A549 (cell line): Measurements from ENCODE around the gene LRP4. TPM values are rescaled to one million over a fixed set of nuclear protein-coding genes. Genes with fewer than 3 reads are reported as not detected.

ENCODE experiments used
- ATAC-seq, 2 experiments: fragments of 200-7000 bp in 1 of 2; fragments of >200 bp in 1 of 2; cut with Nextera tagmentation in 1 of 2; cut with Tn5 transposase in 1 of 2; 3 replicates each; pipeline versions ENCODE4 v1.8.0 to v1.9.1; 2018 to 2020; ENCODE audit warnings: mild to moderate bottlenecking in 1 of 2, moderate library complexity in 1 of 2
- CTCF ChIA-PET: fragments of 300-600 bp; sonication (Branson Sonifier 250); formaldehyde crosslinking; extraction: SDS; loops from one replicate; lab custom pipeline; 2021; ENCODE audit warnings: antibody characterized with exemption, inconsistent platforms; lab: Yijun Ruan, JAX
- POLR2A ChIA-PET: fragments of 350-600 bp; formaldehyde crosslinking; extraction: SDS; loops from one replicate; lab custom pipeline; 2021; ENCODE audit warnings: antibody characterized with exemption, inconsistent platforms; lab: Yijun Ruan, JAX
- DNase-seq, 2 experiments: peaks; one replicate each; pipeline versions ENCODE4 v3.0.0 to v3.0.0-alpha.2; 2011 to 2016; ENCODE audit warnings: low read depth in 1 of 2, low spot score in 1 of 2
- FAIRE-seq: peaks from 2 replicates; lab custom pipeline; 2011; peaks lifted over from hg19 to GRCh38; lab: Jason Lieb, UNC
- H3K27ac ChIP-seq, 2 experiments: fragments of >200 bp; sonication (Bioruptor Twin); formaldehyde crosslinking; 3 replicates each; pipeline ENCODE4 v1.5.1; 2016 to 2017
- H3K4me1 ChIP-seq: fragments of >200 bp; sonication (Bioruptor Twin); formaldehyde crosslinking; 3 replicates; pipeline ENCODE4 v1.6.1; 2016
- H3K4me2 ChIP-seq: fragments of >200 bp; sonication (Bioruptor Twin); formaldehyde crosslinking; 3 replicates; pipeline ENCODE4 v1.6.1; 2016
- H3K4me3 ChIP-seq: fragments of >200 bp; sonication (Bioruptor Twin); formaldehyde crosslinking; 3 replicates; pipeline ENCODE4 v1.5.1; 2016
- H3K9me3 ChIP-seq: fragments of >200 bp; sonication (Bioruptor Twin); formaldehyde crosslinking; 3 replicates; pipeline ENCODE4 v1.6.1; 2016
- CBX2 ChIP-seq: fragments of 200-600 bp; sonication (generic); IDR thresholded peaks from 2 replicates; pipeline ENCODE4 v1.6.1; 2016; ENCODE audit warnings: low read depth, mild to moderate bottlenecking, borderline replicate concordance
- CEBPB ChIP-seq, 2 experiments: fragments of >200 bp in 1 of 2; sonication (Bioruptor Twin) in 1 of 2; formaldehyde crosslinking in 1 of 2; IDR thresholded peaks; 2 replicates each; pipeline ENCODE4 v1.6.1; 2012 to 2016
- CTCF ChIP-seq: fragments of >200 bp; sonication (Bioruptor Twin); formaldehyde crosslinking; IDR thresholded peaks from 3 replicates; pipeline ENCODE4 v1.5.1; 2016
- EHMT2 ChIP-seq: fragments of 200-600 bp; sonication (generic); IDR thresholded peaks from 2 replicates; pipeline ENCODE4 v1.6.1; 2016; ENCODE audit warnings: antibody characterized with exemption, low read depth, mild to moderate bottlenecking, moderate library complexity
- FOSB ChIP-seq: fragments of 250-450 bp; sonication (Bioruptor Pico); IDR thresholded peaks from 2 replicates; pipeline ENCODE4 v1.5.0; 2020; ENCODE audit warnings: mild to moderate bottlenecking, moderate library complexity
- HEYL ChIP-seq: fragments of 250-450 bp; sonication (Bioruptor Pico); IDR thresholded peaks from 2 replicates; pipeline ENCODE4 v1.8.0; 2021; ENCODE audit warnings: mild to moderate bottlenecking, moderate library complexity
- HOXA7 ChIP-seq: fragments of 250-450 bp; sonication (Bioruptor Pico); IDR thresholded peaks from 2 replicates; pipeline ENCODE4 v1.5.0; 2020; ENCODE audit warnings: mild to moderate bottlenecking, moderate library complexity
- HOXB5 ChIP-seq: fragments of 250-450 bp; sonication (Bioruptor Pico); IDR thresholded peaks from 2 replicates; pipeline ENCODE4 v1.5.0; 2020; ENCODE audit warnings: mild to moderate bottlenecking, moderate library complexity
- NR3C1 ChIP-seq: fragments of >200 bp; sonication (Bioruptor Twin); formaldehyde crosslinking; IDR thresholded peaks from 3 replicates; pipeline ENCODE4 v1.6.1; 2017
- POLR2A ChIP-seq: IDR thresholded peaks from 2 replicates; pipeline ENCODE4 v1.6.1; 2012; ENCODE audit warnings: mild to moderate bottlenecking, low read length
- RARB ChIP-seq: fragments of 250-450 bp; sonication (Bioruptor Pico); IDR thresholded peaks from 2 replicates; pipeline ENCODE4 v1.8.0; 2021; ENCODE audit warnings: mild to moderate bottlenecking, moderate library complexity
- SREBF2 ChIP-seq: fragments of 450-650 bp; IDR thresholded peaks from 2 replicates; pipeline ENCODE4 v1.6.1; 2014; ENCODE audit warnings: mild to moderate bottlenecking, moderate library complexity
- ZC3H11A ChIP-seq: fragments of 450-650 bp; IDR thresholded peaks from 2 replicates; pipeline ENCODE4 v1.6.1; 2014; ENCODE audit warnings: antibody characterized with exemption, mild to moderate bottlenecking
- ZFP36 ChIP-seq: fragments of 450-650 bp; IDR thresholded peaks from 2 replicates; pipeline ENCODE4 v1.6.1; 2014; ENCODE audit warnings: borderline replicate concordance; ENCODE audit not compliant: partially characterized antibody
- WGBS: methylation state at CpG from one replicate; pipeline ENCODE4 v1.1.6; 2017; ENCODE audit errors: missing lambda C conversion rate; 5-methylcytosine and 5-hydroxymethylcytosine counted together
- polyA plus RNA-seq, 4 experiments: library from polyadenylated mRNA; depleted of rRNA in 3 of 4; stranded (reverse); fragments of >200 nt; fragmentation: RNase III in 1 of 4; extraction: RNeasy Plus Mini Kit Qiagen cat#74134 plus additional on column Dnase treatment in 1 of 4; gene quantifications; 2 replicates in 3 of 4; 3 replicates in 1 of 4; pipeline ENCODE4 v1.2.3, GENCODE V29; 2011 to 2017
- TF ChIP-seq, protein P1 (sequence below): fragments of >200 bp; sonication (Bioruptor Twin); formaldehyde crosslinking; IDR thresholded peaks from 3 replicates; pipeline ENCODE4 v1.6.1; 2016
- TF ChIP-seq, protein P2 (sequence below): fragments of 450-650 bp; IDR thresholded peaks from 2 replicates; pipeline ENCODE4 v1.6.1; 2014; ENCODE audit warnings: antibody characterized with exemption

LRP4 gene
- polyA plus RNA-seq, 2 of the 4 experiments (the other 2 are of a cell fraction), result 4.0 to 6.4 TPM

DNA sequence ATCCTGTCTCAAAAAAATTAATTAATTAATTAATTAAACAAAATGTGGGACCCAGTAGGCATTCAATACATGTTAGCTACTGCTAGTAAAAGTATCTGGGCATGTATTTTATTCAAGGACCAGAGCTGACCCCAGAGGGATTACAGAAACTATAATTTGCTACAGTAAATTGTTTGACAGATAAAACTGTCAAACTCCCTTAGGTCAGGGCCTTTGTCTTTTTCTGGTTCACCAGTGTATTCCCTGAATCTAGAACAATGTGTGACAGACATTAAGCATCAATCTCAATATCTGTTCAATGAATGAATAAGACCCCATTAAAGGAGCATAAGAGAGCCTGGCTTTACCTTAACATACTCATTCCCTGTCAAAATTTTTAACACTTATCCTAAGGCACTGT, 78.2 kb downstream of the LRP4 start:
- Histone ChIP-seq H3K4me2 (no peak overlapping the region), H3K9me3 (no peaks in the 10 kb centered on the region), H3K27ac (no peak overlapping the region), H3K4me1 (peaks cover 18% of the 10 kb centered on the region; the same call in 2 of the 3 replicates), H3K4me3 (no peak overlapping the region)
- FAIRE-seq (no peak), ATAC-seq (no peak), DNase-seq (no peak)
- ChIA-PET CTCF (interaction anchor here (1.3 kb wide), 1 partner anchor 31 kb away, joined by 3 read pairs; no protein-coding TSS in a partner anchor), POLR2A (no interaction called here)
- TF ChIP-seq FOSB (CRISPR knock-in tag), result no peak

GRCh38 chr11:46838501-46838900, 79.8 kb downstream of the LRP4 start:
- POLR2A ChIA-PET, result no interaction called here
- Histone ChIP-seq H3K4me1 (peaks cover 9% of the 10 kb centered on the region; the same call in 1 of the 3 replicates), H3K4me2 (no peak overlapping the region), H3K9me3 (no peaks in the 10 kb centered on the region), H3K4me3 (no peak overlapping the region), H3K27ac (no peak overlapping the region)
- CTCF ChIA-PET, result no interaction called here
- TF ChIP-seq SREBF2 (no peak), CTCF (no peak), ZFP36 (no peak), POLR2A (no peak), NR3C1 (no peak), FOSB (CRISPR knock-in tag) (no peak), EHMT2 (no peak), HOXA7 (CRISPR knock-in tag) (no peak), RARB (no peak)
- TF ChIP-seq, protein P1, sequence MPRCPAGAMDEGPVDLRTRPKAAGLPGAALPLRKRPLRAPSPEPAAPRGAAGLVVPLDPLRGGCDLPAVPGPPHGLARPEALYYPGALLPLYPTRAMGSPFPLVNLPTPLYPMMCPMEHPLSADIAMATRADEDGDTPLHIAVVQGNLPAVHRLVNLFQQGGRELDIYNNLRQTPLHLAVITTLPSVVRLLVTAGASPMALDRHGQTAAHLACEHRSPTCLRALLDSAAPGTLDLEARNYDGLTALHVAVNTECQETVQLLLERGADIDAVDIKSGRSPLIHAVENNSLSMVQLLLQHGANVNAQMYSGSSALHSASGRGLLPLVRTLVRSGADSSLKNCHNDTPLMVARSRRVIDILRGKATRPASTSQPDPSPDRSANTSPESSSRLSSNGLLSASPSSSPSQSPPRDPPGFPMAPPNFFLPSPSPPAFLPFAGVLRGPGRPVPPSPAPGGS, result no peak
- TF ChIP-seq, protein P2, sequence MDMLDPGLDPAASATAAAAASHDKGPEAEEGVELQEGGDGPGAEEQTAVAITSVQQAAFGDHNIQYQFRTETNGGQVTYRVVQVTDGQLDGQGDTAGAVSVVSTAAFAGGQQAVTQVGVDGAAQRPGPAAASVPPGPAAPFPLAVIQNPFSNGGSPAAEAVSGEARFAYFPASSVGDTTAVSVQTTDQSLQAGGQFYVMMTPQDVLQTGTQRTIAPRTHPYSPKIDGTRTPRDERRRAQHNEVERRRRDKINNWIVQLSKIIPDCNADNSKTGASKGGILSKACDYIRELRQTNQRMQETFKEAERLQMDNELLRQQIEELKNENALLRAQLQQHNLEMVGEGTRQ, result no peak
- ATAC-seq (no peak), FAIRE-seq (no peak), DNase-seq (no peak)
- WGBS, result 83% methylated on average over 6 of the region's 6 CpGs

DNA sequence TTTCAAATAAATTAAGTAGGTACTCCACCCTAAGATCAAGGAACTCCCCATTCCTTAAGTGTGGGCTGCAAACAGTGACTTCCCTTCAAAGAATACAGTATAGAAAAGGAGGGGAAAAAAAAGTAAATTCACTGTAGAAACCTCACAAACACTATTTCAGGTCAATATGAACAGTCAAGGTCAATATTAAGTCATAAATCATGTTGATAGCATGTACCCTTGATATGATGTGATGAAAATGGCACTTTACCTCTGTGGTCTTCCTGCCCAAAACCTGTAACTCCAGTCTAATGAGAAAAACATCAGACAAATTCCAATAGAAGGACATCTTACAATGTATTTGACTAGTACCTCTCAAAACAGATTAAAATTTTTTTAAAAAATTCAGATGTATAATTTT, 80.5 kb downstream of the LRP4 start:
- no peak overlapping the region for H3K4me2 ChIP-seq
- no peak for FAIRE-seq
- H3K27ac ChIP-seq, result no peak overlapping the region
- ChIA-PET POLR2A (no interaction called here), CTCF (no interaction called here)
- no peak for ATAC-seq
- no peak for DNase-seq
- no peaks in the 10 kb centered on the region for H3K9me3 ChIP-seq
- no peak overlapping the region for H3K4me3 ChIP-seq
- TF ChIP-seq ZC3H11A, result no peak
- no peak for TF ChIP-seq CEBPB (IDR thresholded peaks at IDR 0.05)
- peaks cover 9% of the 10 kb centered on the region; the same call in 1 of the 3 replicates for H3K4me1 ChIP-seq

GRCh38 chr11:46836870-46837269, 81.5 kb downstream of the LRP4 start:
- CTCF ChIA-PET, result no interaction called here
- H3K27ac ChIP-seq, result no peak overlapping the region
- H3K4me3 ChIP-seq, result no peak overlapping the region
- H3K9me3 ChIP-seq, result no peaks in the 10 kb centered on the region
- no peak for ATAC-seq
- no peak for DNase-seq
- peaks cover 9% of the 10 kb centered on the region; the same call in 1 of the 3 replicates for H3K4me1 ChIP-seq
- FAIRE-seq, result no peak
- TF ChIP-seq HEYL (CRISPR knock-in tag), result no peak
- no peak for TF ChIP-seq CBX2
- TF ChIP-seq, all 56 proteins: peak for 0
- POLR2A ChIA-PET, result no interaction called here
- H3K4me2 ChIP-seq, result no peak overlapping the region

DNA sequence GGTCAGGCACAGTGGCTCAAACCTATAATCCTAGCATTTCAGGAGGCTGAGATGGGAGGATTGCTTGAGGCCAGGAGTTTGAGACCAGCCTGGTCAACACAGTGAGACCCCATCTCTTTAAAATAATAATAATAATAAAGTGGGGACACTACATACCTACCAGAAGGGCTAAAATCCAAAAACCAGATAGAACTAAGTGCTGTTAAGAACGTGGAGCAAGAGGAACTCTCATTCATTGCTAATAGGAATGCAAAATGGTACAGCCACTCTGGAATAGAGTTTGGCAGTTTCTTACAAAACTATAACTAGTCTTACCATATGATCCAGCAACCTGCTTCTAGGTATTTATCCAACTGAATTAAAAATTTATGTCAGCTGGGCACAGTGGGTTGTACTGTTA, 81.9 kb downstream of the LRP4 start:
- Histone ChIP-seq H3K27ac (no peak overlapping the region), H3K9me3 (no peaks in the 10 kb centered on the region), H3K4me2 (no peak overlapping the region), H3K4me1 (peaks cover 9% of the 10 kb centered on the region; the same call in 1 of the 3 replicates), H3K4me3 (no peak overlapping the region)
- ATAC-seq (no peak), DNase-seq (no peak), FAIRE-seq (no peak)
- WGBS, result 97% methylated on average over 1 of the region's 1 CpG
- peak; percentile 3 for TF ChIP-seq ZFP36
- no peak for TF ChIP-seq HOXB5 (CRISPR knock-in tag)
- ChIA-PET CTCF (no interaction called here), POLR2A (no interaction called here)
